HepG2 (cell line): ENCODE measurements around the gene KCNQ1OT1. TPM values are rescaled to one million over a fixed set of nuclear protein-coding genes. Genes with fewer than 3 reads are reported as not detected.

Experiments
- ATAC-seq: fragments of 200-7000 bp; cut with Tn5 transposase; 3 replicates; pipeline ENCODE4 v1.9.1; 2020; ENCODE audit warnings: mild to moderate bottlenecking, moderate library complexity
- BruUV-seq: library from RNA; stranded (reverse); fragments of 400-500 nt; replicated peaks from 2 replicates; lab custom pipeline; 2021; lab: Mats Ljungman, UMichigan
- CTCF ChIA-PET: fragments of 300-600 bp; formaldehyde crosslinking; extraction: SDS; loops from one replicate; lab custom pipeline; 2021; ENCODE audit warnings: low total read pairs, inconsistent platforms, low intra/inter-chr PET ratio; lab: Yijun Ruan, JAX
- POLR2A ChIA-PET: fragments of 350-600 bp; sonication (Branson Sonifier 250); formaldehyde crosslinking; loops from one replicate; lab custom pipeline; 2020; ENCODE audit warnings: antibody characterized with exemption, inconsistent platforms; lab: Yijun Ruan, JAX
- DNase-seq: peaks from one replicate; pipeline ENCODE4 v3.0.0-alpha.2; 2015; ENCODE audit warnings: low spot score
- FAIRE-seq: peaks from 3 replicates; lab custom pipeline; 2011; peaks lifted over from hg19 to GRCh38; lab: Jason Lieb, UNC
- H2AFZ ChIP-seq: one replicate; pipeline ENCODE4 v1.6.1; 2011; ENCODE audit warnings: low read length, inconsistent platforms
- H3K27ac ChIP-seq: fragments of 300-600 bp; 3 replicates; pipeline ENCODE4 v1.8.0; 2011; ENCODE audit warnings: mixed run types, mild to moderate bottlenecking, mixed read lengths, low read length, inconsistent platforms; ENCODE audit not compliant: insufficient read depth; ENCODE audit errors: extremely low read length
- H3K27me3 ChIP-seq, 2 experiments: fragments of 200-600 bp in 1 of 2; 2 replicates in 1 of 2; 3 replicates in 1 of 2; pipeline versions ENCODE4 v1.6.0 to v1.8.0; 2011; ENCODE audit warnings: low read length in 2 of 2, mild to moderate bottlenecking in 2 of 2, moderate library complexity in 2 of 2, inconsistent platforms in 1 of 2; ENCODE audit not compliant: insufficient read depth in 2 of 2, control insufficient read depth in 1 of 2
- H3K36me3 ChIP-seq, 2 experiments: fragments of 200-600 bp in 1 of 2; replicated peaks in 1 of 2; 2 replicates in 1 of 2; 3 replicates in 1 of 2; pipeline versions ENCODE4 v1.5.1 to v1.8.0; 2011; ENCODE audit warnings: low read length in 2 of 2, inconsistent platforms in 1 of 2; ENCODE audit not compliant: insufficient read depth in 2 of 2, control insufficient read depth in 1 of 2
- H3K4me1 ChIP-seq: 2 replicates; pipeline ENCODE4 v1.5.1; 2012; ENCODE audit warnings: low read length, inconsistent platforms; ENCODE audit not compliant: insufficient read depth
- H3K4me2 ChIP-seq: 2 replicates; pipeline ENCODE4 v1.6.0; 2011; ENCODE audit warnings: low read depth, low read length, inconsistent platforms
- H3K4me3 ChIP-seq, 3 experiments: fragments of 200-600 bp in 1 of 3; sonication (generic), shearing (Covaris generic) in 1 of 3; replicated peaks in 1 of 3; 2 replicates each; pipeline ENCODE4 v1.5.1; 2011 to 2016; ENCODE audit warnings: low read length in 3 of 3, inconsistent platforms in 2 of 3, low read depth in 2 of 3, mild to moderate bottlenecking in 2 of 3, control low read depth in 1 of 3, mixed read lengths in 1 of 3; ENCODE audit not compliant: insufficient read depth in 1 of 3
- H3K79me2 ChIP-seq: one replicate; pipeline ENCODE4 v1.6.1; 2011; ENCODE audit warnings: low read length, inconsistent platforms; ENCODE audit not compliant: insufficient read depth
- H3K9ac ChIP-seq: 2 replicates; pipeline ENCODE4 v1.6.0; 2011; ENCODE audit warnings: mild to moderate bottlenecking, low read depth, low read length, inconsistent platforms; ENCODE audit not compliant: insufficient read depth
- H3K9me3 ChIP-seq: 2 replicates; pipeline ENCODE4 v1.5.1; 2012; ENCODE audit warnings: mild to moderate bottlenecking, low read length
- H4K20me1 ChIP-seq: 2 replicates; pipeline ENCODE4 v1.6.0; 2011; ENCODE audit warnings: inconsistent platforms, mild to moderate bottlenecking, low read length, moderate library complexity; ENCODE audit not compliant: insufficient read depth
- HNRNPLL ChIP-seq: fragments of 200-400 bp; formaldehyde crosslinking; IDR thresholded peaks from 2 replicates; pipeline ENCODE4 v1.6.1; 2017; ENCODE audit warnings: mild to moderate bottlenecking, low read depth, low read length; ENCODE audit not compliant: poor library complexity, severe bottlenecking
- HOXA5 ChIP-seq: sonication (generic); formaldehyde crosslinking; IDR thresholded peaks from 2 replicates; pipeline ENCODE4 v1.4.0; 2020; ENCODE audit warnings: missing genetic modification reagents
- MYNN ChIP-seq: sonication (generic); formaldehyde crosslinking; IDR thresholded peaks from 2 replicates; pipeline ENCODE4 v1.4.0; 2020; ENCODE audit warnings: mild to moderate bottlenecking, low read depth, missing genetic modification reagents
- NFRKB ChIP-seq: fragments of 450-650 bp; IDR thresholded peaks from 2 replicates; pipeline ENCODE4 v1.6.1; 2017
- NR1H2 ChIP-seq: sonication (generic); formaldehyde crosslinking; IDR thresholded peaks from 2 replicates; pipeline ENCODE4 v1.8.1; 2022; ENCODE audit warnings: low read depth, missing genetic modification reagents, borderline replicate concordance
- NRL ChIP-seq: sonication (generic); formaldehyde crosslinking; IDR thresholded peaks from 2 replicates; pipeline ENCODE4 v1.5.0; 2020; ENCODE audit warnings: missing genetic modification reagents, mild to moderate bottlenecking, moderate library complexity, borderline replicate concordance
- RFX5 ChIP-seq: IDR thresholded peaks from 2 replicates; pipeline ENCODE4 v1.6.1; 2011; ENCODE audit warnings: low read depth, low read length, improper control_type of control experiment
- ZFY ChIP-seq: sonication (generic); formaldehyde crosslinking; IDR thresholded peaks from 2 replicates; pipeline ENCODE4 v1.4.0; 2020; ENCODE audit warnings: missing genetic modification reagents
- ZNF660 ChIP-seq: sonication (generic); formaldehyde crosslinking; IDR thresholded peaks from 2 replicates; pipeline ENCODE4 v1.5.1; 2020; ENCODE audit warnings: mild to moderate bottlenecking, low read depth, missing genetic modification reagents, borderline replicate concordance
- ZNF768 ChIP-seq: sonication (generic); formaldehyde crosslinking; IDR thresholded peaks from 2 replicates; pipeline ENCODE4 v1.4.0; 2020; ENCODE audit warnings: missing genetic modification reagents
- WGBS: methylation state at CpG from one replicate; pipeline ENCODE4 v1.1.6; 2017; ENCODE audit warnings: low lambda C conversion rate; 5-methylcytosine and 5-hydroxymethylcytosine counted together
- in situ Hi-C: cut with HindIII; loops from 2 replicates; pipeline ENCODE4 v1.10.0; 2017; ENCODE audit warnings: low pct_unique_long_range_greater_than_20kb; ENCODE audit not compliant: extremely low pct_ligation_motif_present
- intact Hi-C: fragments of 100-400 bp; cut with micrococcal nuclease; formaldehyde crosslinking; loops from one replicate; pipeline ENCODE4 v1.10.0; 2022; ENCODE audit not compliant: unreplicated experiment
- polyA plus RNA-seq, 8 experiments: library from polyadenylated mRNA; depleted of rRNA in 3 of 8; stranded (reverse) in 7 of 8; unstranded in 1 of 8; fragments of >200 nt; fragmentation: Illumina TruSeq in 4 of 8; extraction: Trizol in 4 of 8; gene quantifications; 2 replicates each; pipeline versions ENCODE4 v1.2.1 to v1.2.3, GENCODE V29; 2011 to 2016; ENCODE audit warnings: low read depth in 4 of 8, missing spikeins in 1 of 8, mixed read lengths in 1 of 8; ENCODE audit not compliant: insufficient read depth in 1 of 8
- total RNA-seq, 5 experiments: library from RNA; depleted of rRNA; stranded (reverse); fragments of >200 nt; fragmentation: Illumina TruSeq; extraction: Trizol; gene quantifications; 2 replicates each; pipeline ENCODE4 v1.2.3, GENCODE V29; 2016; ENCODE audit warnings: low read depth in 1 of 5

Gene KCNQ1OT1
- total and polyA plus RNA-seq, 2 of the 13 experiments (the other 11 are each of a cell fraction or from before 2014, with no cell fraction given): 1.3 to 18.9 TPM

- TF ChIP-seq NR1H2 (CRISPR knock-in tag): no peak
- TF ChIP-seq ZNF768 (CRISPR knock-in tag): peak; percentile 79
- TF ChIP-seq NFRKB: no peak
- Histone ChIP-seq H3K9me3 (no peaks in the 10 kb centered on the region), H3K79me2 (no peaks in the 10 kb centered on the region), H3K27ac (no peak overlapping the region), H4K20me1 (no peaks in the 10 kb centered on the region), H3K36me3 (no peaks in the 10 kb centered on the region), H3K27me3 (peaks cover 10 to 78% of the 10 kb centered on the region in 2 experiments), H3K9ac (no peak overlapping the region), H3K4me2 (no peak overlapping the region), H3K4me1 (peaks cover 5% of the 10 kb centered on the region; the same call in 1 of the 2 replicates), H2AFZ (no peak overlapping the region), H3K4me3 (no peak overlapping the region)
- in situ Hi-C loops: loop anchor here (25.0 kb wide), 1 partner anchor 537 kb away; no protein-coding TSS in a partner anchor
- FAIRE-seq (no peak), ATAC-seq (no peak), DNase-seq (no peak)
- ChIA-PET POLR2A (interaction anchor here (1.7 kb wide), 1 partner anchor 17 kb away, joined by 11 read pairs; no protein-coding TSS in a partner anchor), CTCF (no interaction called here)
- intact Hi-C loops: no loop called here
- no TSS peak for BruUV-seq
- 85% methylated on average over 14 of the region's 17 CpGs for WGBS
These were observed 49.2 kb upstream of the KCNQ1OT1 start for GRCh38 chr11:2748814-2749554.

- POLR2A ChIA-PET: interaction anchor here (1.7 kb wide), 1 partner anchor 17 kb away, joined by 11 read pairs; no protein-coding TSS in a partner anchor
- Histone ChIP-seq H4K20me1 (no peaks in the 10 kb centered on the region), H3K27ac (no peak overlapping the region), H2AFZ (no peak overlapping the region), H3K36me3 (no peaks in the 10 kb centered on the region), H3K27me3 (peaks cover 13 to 79% of the 10 kb centered on the region in 2 experiments), H3K9ac (no peak overlapping the region), H3K4me3 (no peak overlapping the region), H3K4me2 (no peak overlapping the region; the same call in 1 of the 2 replicates), H3K9me3 (no peaks in the 10 kb centered on the region), H3K4me1 (peaks cover 10% of the 10 kb centered on the region), H3K79me2 (no peaks in the 10 kb centered on the region)
- no TSS peak for BruUV-seq
- in situ Hi-C loops: loop anchor here (25.0 kb wide), 1 partner anchor 536 kb away; no protein-coding TSS in a partner anchor
- CTCF ChIA-PET: no interaction called here
- WGBS: 33% methylated on average over 1 of the region's 11 CpGs
- ATAC-seq (no peak), FAIRE-seq (no peak), DNase-seq (no peak)
- intact Hi-C loops: no loop called here
- TF ChIP-seq NRL (CRISPR knock-in tag) (no peak), MYNN (CRISPR knock-in tag) (no peak), ZFY (CRISPR knock-in tag) (no peak), HOXA5 (CRISPR knock-in tag) (no peak), HNRNPLL (no peak), ZNF660 (CRISPR knock-in tag) (no peak), RFX5 (no peak)
These were observed 48.4 kb upstream of the KCNQ1OT1 start for GRCh38 chr11:2748061-2748813.
